ENCODE results near the gene MAEA.

The MAEA gene

DNA sequence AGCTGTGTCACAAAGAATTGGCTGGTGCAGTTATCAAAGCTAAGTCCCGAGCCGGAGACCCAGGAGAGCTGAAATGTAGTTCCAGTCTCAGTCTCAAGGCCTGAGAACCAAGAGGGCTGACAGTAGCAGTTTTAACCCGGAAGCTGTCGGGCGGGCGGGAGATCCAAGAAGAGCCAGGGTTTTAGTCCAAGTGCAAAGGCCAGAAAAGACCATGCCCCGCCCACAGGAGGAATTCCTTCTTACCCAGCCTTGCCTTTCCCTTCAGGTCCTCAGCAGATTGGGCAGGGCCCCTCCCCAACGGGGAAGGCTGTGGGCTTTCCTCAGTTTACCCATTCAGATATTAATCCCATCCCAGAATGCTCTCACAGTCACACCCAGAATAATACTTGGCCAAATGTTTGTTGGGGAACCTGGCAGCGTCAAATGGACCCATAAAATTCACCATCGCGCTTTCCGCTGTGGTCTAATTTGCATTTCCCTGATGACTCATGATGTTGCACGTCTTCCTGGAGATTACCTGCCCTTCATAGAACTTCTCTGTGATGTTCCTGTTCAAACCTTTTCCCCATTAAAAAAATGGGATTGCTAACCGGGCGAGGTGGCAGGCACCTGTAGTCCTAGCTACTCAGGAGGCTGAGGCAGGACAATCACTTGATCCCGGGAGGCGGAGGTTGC, 16.2 kb downstream of the MAEA start:
- no peak for DNase-seq

DNA sequence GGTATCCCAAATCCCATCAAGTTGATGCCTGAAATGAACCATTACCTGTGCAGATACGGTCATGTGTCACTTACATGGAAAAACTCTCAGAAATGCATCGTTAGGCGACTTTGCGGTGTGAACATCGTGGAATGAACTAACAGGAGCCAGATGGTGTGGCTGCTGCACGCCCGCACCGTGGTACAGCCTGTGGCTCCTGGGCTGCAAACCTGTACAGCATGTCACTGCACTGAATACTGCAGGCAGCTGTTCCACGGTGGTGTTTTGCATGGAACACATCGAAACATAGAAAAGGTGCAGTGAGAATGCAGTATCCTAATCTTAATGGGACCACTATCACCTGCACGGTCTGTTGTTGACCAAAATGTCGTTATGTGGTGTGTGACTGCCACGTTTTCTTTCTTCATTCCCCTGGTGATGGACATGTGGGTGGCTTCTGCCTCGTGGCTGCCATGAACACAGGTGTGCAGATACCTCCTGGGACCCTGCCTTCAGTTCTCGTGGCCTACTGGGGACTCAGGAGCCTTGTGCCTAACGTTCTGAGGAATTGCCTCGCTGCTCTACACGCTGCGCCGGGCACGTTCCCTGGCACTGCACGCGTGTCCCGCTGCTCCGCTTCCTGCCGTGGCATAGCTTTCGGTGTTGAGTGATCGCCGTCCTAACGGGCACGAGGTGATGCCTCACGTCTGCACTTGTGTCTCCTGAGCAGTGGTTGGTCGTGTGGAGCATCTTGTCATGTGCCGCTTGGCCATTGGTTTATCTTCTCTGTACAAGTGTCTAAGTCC, 18.5 kb downstream of the MAEA start:
- DNase-seq: no peak

DNA sequence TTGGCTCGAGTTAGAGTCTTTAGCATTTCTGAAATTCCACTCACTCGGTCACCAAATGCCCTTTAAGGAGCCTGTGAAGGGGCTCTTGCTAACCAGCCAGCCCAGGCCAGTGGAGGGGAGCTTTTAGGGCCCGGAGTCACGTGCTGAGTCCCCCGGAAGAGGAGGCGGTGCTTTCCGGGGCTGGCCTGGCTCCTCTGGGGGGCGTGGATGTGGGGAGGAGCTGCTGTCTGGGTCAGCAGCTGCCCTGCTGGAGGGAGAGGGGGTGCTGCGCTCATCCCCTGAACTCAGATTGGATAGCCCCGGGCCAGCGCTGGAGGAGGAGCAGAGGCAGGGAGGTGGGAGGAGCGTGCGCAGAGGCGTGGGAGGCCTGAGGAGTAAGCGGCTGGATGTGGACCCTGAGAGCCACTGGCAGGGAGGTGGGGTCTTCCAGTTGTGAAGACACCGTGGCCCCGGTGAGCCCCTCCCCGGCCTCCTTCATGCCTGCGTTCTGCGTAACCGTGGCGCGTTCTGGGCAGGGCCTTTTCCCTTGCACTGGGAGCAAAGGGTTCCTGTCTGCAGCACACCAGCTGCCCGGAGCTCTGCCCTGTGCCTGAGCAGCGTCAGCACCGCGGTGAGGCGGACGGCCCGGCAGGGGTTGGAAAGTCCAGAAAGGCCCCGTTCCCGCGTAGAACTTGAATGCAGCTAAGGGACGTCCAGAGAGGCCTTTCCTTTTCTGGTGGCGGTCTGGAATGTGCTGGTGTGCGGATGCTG, 19.7 kb downstream of the MAEA start:
- DNase-seq: no peak

DNA sequence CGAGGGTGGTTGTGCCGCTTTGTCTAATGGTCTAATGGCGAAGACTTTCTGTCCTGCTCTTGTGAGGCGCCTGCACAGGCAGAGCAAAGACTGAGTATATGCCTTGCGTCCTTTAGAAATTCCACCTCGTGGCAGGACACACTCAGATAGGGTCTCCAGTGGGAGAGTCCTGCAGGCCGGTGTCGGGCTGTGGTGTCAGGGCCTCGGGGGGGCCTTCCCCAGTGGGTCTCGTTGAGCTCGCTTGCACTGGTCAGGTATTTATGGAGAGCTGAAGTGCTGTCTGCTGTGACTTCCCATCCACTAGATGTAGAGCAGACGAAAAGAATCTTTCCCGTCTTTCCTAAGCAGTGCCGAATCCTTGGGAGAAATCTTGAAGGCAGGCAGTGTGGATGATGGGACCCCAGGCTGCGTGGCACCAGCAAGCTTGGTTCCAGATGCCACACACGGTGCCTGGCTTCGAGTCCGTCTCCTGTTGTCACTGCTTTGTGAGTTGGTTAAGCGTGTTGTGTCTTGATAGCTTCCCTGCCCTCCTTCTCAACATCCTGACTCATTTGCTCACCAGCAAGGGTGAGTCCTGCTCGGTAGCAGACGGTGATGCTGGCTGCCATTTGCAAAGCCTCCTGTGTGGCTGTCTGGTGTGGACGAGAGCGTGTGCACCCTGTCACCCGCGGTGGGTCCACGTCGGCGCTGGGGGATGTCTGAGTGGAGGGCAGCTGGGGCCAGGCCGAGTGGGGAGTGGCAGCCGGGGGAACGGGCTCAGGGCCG, 20.5 kb downstream of the MAEA start:
- no peak for DNase-seq

DNA sequence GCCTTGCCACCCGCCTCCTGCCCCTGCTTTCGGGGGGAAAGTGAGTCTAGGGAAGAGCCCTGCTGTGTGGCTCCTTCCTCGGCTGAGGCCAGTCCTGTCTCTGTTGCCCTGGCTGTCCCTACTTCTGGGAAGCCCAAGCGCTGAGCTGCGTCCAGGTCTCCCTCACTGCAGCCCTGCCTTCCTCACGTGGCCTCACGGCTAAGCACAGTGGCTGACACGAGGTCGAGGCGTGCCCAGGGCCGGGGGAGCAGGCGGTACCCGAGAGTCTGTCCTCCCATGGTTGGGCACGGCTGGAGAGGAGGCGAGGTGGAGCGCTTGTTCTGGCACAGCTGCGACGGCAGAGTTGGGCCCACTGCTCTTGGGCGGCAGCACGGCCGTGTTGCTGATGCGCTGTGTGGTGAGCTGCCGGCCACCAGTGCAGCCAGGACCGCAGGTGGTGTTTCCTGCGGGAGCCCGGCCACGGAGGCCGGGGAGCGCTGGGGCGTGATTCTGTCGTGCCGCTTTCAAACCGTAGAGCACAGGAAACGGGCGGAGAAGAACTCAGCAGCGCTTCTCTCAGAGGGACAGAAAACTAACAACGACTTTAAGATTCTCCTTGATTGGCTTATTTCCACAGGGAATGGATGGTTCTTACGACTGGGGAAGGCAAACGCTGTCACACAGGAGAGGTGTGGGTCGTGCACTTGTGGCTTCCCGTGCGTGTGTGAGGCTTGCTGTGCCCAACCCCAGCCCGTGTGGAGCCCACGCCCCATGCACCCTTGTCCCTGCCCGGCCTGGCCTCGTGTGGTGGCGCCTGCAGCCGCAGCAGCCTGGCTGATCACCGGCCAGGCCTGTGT, 21.3 kb downstream of the MAEA start:
- DNase-seq: no peak

DNA sequence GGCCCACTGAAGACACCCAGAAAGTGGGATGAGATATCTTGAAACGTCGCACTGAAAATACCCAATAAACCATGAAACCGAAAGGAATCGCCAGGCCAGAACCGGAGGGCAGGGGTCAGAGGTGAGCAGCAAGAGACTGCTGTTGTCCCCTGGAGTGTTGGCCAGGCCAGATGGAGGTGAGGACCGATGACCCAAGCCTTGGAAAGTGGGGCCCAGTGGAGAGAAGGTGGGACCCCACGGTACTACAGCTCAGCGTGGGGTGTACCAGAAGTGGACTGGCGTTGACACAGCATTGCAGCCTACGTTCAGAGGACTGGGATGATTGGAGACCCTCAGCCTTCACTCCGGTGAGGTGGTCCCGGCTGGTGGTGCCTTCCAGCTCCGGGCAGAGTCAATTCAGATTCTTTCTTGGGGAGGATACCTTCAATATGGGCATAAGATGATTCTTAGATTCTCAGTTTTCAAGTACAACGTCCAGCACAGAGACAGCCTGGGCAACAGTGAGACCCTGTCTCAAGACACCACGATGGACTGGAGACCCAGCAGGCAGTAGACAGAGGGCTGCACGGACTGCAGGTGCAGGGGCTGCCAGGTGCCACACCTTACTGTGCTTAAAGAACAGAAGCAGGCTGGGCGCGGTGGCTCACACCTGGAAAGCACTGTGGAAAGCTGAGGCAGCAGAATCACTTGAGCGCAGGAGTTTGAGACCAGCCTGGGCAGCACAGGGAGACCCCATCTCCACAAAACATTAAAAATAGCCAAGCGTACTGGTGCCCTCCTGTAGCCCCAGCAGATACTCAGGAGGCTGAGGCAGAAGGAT, 23.3 kb downstream of the MAEA start:
- DNase-seq: no peak

DNA sequence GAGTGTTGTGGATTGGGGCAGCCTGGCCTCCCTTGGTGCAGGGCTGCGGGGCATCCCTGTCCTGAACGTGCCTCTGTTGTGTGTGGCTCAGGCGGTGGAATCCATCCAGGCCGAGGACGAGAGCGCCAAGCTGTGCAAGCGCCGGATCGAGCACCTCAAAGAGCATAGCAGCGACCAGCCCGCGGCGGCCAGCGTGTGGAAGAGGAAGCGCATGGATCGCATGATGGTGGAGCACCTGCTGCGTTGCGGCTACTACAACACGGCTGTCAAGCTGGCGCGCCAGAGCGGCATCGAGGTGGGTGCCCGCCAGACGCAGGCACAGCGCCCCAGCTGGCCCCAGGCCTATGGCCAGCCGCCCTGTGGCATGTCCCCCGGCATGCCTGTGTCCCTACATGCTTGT, 25.6 kb downstream of the MAEA start:
- DNase-seq: no peak

DNA sequence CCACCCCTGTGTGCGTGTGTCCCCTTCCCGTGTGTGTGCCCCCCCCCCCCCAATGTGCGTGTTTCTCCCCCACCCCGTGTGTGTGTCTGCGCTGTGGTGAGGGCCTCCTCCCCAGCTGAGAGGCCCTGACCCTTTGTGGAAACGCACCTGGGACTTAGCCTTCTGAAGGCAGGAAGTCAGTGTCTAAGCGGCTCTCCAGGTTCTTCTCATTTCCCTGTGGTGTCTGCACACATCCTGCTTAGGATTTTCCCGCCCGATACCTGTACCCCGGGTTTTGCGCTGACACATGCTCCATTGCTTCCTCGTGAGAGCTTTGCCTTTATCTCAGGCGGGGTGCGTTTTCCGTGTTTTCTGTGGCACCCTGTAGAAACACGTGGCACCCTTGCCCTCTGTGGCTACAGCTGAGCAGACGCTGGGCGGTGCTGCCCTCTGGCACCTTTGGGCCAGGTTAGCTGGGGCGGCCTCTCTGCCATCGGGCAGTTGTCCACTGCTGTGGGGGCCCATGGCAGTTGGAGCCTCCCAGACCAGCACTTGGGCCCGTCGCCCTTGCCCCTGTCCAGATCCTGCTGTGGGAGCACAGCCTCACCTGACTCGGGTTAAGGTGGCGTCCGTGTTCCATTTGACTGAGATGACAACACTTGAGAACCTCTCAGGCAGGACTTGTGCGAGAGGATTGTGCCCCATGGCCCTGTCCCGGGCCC, 26.3 kb downstream of the MAEA start:
- DNase-seq: no peak

DNA sequence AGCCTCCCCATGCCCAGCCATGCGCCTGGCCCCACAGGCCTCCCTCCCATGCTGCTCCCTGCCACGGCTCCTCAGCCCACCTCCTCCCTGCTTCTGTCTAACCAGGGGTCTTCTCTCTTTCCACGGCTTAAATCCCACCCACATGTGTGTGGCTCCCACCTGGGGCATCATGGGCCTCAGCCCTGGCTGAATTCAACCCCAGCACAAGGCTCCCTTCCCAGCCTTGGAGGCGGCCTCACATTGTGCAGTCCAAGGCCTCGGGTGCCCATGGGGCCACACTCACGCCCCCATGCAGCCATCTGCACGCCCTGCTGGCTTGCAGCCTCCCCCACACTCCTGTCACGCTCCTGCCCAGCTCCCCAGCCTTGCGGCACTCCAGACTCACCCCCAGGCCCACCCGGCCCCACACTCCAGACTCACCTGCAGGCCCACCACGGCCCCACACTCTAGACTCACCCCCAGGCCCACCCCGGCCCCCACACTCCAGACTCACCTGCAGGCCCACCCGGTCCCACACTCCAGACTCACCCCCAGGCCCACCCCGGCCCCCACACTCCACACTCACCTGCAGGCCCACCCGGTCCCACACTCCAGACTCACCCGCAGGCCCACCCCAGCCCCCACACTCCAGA, 27.0 kb downstream of the MAEA start:
- DNase-seq: no peak

DNA sequence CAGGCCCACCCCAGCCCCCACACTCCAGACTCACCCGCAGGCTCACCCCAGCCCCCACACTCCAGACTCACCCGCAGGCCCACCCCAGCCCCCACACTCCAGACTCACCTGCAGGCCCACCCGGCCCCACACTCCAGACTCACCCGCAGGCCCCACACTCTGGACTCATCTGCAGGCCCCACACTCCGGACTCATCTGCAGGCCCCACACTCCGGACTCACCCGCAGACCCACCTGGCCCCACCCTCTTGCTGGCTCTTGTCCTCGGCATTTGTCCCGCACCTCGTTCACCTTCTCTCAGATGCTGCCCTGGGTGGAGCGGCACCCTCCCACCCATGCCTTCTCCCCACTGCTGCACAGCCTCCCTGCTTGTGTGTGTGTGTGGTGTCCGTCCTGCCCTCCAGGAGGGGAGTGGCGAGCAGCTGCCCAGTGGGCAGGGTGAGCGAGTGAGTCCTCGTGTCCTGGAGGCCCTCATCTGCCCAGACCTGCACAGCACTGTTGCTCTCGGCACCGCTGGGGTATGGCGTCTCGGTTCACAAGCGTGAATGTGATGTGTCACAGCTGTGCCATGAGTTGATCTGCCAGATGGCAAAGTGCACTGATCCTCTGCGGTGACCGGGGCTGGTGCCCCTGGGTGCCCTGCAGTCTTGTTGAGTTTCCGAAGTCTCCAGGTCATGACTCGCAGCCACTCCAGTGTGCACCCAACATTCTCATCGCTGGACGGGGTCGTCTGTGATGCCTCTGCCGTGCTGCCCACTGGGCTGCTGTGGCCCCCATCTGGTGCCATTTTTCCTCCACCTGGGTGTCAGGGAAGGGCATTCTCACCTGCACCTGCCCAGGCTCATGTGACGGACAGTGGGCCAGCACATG, 27.7 kb downstream of the MAEA start:
- DNase-seq: no peak

DNA sequence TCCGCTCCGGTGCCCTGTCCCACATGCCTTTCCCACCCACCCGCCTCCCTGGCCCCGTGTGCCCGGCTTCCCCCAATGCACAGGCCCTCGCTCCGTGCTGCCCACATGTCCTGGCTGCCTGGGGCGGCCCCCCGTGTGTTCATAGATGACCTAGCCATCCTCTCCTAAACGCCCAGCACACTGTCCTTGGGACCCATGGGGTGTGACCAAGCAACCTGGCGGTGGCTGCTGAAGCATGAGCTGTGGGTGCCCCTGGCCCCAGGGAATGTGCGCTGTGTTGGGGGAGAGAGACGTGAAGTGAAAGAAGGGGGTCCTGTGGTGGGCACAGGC, 28.3 kb downstream of the MAEA start:
- DNase-seq: no peak

DNA sequence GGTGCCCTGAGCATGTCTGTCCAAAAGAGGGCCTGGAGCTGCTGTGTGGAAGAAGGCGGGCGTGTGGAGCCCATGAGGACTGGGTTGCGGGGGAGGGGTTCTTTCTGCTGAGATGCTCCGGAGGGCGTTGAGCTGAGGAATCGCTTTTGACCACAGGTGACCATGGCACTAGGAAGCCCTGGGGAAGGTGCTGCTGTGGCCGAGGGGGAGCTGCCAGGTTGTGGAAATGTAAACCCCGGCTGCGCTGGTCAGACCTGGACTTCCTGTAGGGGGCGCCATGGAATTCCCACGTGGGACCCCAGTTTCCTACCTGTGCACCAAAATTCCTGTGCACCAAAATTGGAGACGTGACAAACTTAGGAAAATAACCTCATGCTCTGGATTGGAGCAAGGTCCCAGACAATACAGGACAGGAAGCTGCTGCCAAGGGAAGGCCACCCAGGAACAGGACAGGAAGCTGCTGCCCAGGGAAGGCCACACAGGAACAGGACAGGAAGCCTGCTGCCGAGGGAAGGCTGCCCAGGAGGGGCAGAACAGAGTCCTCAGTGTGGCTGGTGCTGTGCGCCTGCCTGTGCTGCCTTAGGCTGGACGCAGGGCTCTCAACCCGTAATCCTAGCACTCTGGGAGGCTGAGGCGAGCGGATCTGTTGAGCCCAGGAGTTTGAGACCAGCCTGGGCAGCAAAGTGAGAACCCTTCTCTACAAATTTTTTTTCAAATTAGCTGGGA, 29.0 kb downstream of the MAEA start:
- no peak for DNase-seq

DNA sequence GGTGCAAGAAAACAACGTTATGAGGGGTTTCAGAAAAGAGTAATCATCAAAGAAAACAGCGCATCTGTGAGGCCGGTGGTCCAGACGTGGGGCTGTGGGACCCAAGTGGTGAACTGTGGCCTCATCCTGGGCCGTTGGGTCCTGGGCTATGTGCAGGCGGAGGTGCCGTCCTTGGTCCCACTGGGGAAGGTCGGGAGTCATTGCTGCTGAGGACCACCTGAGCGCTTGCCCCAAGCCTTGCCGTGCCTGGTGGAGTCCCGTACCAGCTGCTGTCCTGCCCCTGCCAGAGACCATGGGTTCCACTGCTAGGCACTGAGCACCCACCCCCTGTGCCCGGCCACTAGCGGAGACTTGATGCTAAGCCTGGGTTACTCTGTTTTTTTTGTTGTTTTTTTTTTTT, 31.8 kb downstream of the MAEA start:
- no peak for DNase-seq

DNA sequence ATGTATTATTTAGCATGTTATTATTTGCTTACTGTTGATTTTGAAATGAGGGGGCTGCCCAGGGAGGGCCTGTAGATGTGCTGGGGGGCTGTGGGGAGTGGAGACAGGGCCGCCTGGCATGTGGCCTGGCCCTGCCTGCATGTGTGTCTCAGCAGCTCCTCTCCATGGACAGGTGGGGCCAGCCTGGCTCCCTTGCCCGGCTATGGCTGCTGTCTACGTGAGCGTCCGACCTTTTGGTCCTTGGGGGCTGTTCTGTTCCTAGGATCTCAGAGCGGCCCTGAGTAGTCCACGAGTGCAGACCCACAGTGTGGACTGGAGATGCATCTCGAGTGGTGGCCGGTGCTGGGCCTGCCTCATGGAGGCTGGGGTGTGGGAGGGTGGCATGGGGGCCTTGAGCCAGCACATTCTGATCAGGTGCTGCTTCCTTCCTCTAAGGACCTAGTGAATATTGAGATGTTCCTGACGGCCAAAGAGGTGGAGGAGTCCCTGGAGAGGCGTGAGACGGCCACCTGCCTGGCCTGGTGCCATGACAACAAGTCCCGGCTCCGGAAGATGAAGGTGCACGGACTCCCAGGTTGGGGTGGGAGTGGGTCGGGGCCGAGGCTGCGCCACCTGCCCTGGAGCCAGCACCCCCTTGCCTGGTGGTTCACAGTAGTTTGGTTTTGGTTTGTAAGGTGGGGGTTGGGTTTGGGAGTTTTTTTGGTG, 32.4 kb downstream of the MAEA start:
- DNase-seq: no peak

DNA sequence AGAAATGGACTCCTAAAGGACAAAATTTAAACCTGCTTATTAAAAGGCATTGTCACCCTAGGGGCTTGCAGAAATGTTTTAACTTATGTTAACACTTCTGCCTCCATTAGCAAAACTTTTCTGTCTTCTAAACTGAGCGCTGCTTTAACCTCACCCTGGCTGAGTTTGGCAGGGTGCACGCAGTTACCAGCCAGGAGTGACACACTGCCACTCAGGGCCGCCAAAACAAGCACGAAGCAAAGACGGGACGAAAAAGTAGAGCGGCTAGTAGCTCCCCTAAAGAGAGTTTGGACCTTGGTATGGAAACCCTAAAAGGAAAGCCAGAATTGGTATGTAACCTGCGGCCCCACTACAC, 33.6 kb downstream of the MAEA start:
- DNase-seq: no peak

DNA sequence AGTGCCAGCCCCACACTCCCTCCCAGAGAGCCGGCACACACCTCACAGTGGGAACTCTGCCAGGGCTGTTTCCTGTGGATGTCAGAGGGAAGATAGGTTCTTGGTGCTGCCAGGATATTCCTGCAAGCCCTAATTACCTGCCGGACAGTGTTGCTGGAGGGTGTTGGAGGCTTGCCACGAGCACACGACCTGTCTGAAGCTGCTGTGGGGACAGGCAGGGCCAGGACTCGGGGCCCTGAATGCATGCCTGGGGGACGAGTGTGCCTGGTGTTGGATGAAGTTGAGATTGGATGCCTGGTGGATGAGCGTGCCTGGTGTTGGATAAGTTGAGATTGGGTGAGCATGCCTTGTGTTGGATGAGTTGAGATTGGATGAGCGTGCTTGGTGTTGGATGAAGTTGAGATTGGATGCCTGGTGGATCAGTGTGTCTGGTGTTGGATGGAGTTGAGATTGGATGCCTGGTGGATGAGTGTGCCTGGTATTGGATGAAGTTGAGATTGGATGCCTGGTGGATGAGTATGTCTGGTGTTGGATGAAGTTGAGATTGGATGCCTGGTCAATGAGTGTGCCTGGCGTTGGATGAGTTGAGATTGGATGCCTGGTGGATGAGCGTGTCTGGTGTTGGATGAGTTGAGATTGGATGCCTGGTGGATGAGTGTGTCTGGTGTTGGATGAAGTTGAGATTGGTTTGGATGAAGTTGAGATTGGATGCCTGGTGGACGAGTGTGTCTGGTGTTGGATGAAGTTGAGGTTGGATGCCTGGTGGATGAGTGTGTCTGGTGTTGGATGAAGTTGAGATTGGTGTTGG, 34.1 kb downstream of the MAEA start:
- DNase-seq: no peak
